ENCODE data around the gene GALNT9.
"Not testable (repeated sequence)": the region's sequence is repeated elsewhere in the genome, so short reads cannot be mapped to it uniquely, and the experiment has no call there.

Gene GALNT9

DNA sequence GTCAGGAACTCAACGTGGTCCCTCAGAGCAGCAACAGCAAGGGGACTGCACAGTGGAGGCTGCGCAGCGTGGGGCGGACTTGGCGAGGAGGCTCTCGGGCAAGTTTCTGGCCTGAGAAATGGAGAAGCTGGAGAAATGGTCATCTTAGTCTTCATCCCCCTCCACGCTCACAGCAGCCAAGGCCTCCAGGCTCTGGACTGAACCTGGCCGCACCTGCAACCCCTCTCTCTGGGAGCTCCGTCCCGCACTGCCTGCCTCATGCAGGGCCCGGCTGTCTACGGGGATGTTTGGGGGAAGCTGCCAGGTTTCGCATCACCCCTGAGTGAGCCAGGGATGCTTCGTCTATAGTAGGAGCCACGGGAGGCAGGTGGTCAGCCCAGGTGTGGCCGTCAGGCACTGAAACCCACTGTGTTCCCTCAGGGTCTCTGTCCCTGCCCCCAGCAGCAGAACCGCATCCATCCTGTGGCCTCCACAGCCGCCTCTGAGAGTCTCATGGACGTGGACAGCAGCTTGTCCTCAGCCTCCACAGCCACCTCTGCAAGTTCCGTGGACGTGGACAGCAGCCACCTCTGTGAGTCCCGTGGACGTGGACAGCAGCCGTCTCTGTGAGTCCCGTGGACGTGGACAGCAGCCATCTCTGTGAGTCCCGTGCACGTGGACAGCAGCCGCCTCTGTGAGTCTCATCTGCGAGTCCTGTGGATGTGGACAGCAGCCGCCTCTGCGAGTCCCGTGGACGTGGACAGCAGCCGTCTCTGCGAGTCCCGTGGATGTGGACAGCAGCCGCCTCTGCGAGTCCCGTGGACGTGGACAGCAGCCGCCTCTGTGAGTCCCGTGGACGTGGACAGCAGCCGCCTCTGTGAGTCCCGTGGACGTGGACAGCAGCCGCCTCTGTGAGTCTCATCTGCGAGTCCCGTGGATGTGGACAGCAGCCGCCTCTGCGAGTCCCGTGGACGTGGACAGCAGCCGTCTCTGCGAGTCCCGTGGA lies 29.1 kb upstream of the GALNT9 start:
- DNase-seq (ENCODE audit: low spot score): not testable (repeated sequence)

DNA sequence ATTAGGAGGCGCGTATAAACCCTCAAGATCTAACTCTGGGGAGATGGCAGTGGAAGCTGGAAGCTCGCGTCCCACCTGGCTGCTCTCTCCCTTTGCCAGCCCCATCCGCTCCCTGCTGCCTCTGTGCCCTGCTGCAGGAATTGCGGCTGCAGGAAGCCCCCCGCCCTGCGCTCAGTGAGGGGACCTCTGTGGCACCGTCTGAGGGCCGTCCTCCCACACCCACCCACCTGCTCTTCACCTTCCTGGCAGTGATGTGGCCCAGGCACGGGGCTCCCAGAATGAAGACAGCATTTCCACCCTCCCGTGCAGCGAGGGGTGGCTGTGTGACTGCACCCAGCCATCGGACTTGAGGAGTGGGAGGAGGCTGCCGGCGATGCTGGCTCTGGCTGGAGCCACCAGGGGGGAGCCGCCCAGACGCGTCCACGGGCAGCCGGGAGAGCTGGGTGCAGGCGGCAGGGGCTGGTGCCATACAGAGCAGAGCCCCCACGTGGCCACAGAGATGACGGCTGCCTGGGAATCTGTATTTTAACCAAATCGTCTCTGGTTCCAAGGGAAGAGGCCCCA lies 28.3 kb upstream of the GALNT9 start:
- no peak for DNase-seq (ENCODE audit: low spot score)

GRCh38 chr12:132356691-132357622 lies 27.6 kb upstream of the GALNT9 start:
- DNase-seq (ENCODE audit: low spot score): no peak

DNA sequence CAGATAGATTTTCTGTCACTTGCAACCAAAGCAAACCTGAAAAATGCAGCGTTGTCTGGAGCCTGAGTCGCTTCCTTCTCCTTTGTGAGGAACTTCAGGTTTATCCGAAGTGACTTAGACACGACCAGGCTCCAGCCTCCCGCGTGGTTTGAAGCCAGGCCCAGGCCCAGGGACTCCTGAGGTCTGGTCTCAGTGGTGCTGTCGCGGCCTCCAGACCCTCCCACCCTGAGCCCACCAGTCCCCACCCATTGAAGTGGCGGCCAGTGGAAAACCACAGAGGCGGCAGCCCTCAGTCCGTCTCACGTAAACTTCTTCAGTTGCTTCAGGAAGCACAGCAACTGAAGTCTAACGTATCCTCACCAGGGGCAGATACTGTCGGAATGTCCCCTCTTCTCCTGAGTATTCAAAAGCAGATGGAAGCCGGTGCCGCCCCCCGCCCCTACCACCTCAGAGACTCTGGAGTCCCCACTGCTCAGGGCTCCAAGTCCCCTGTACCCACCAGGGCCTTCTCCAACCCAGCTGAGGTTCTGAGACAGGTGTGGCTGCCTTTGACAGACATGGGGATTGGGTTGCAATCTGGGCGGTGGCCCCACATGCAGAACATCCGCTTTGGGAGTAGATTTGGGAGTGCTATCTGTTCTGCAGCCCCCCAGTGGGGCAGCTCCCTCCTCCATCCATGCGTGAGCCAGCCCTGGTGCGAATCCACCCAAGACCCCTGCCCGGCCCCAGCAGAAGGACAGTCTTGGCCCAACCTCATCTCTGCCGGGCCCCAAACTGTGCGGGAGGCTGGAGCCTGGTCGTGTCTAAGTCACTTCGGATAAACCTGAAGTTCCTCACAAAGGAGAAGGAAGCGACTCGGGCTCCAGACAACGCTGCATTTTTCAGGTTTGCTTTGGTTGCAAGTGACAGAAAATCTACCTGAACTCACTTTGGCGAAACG lies 26.6 kb upstream of the GALNT9 start:
- no peak for DNase-seq (ENCODE audit: low spot score)

- no peak for DNase-seq (ENCODE audit: low spot score)
These were observed 25.7 kb upstream of the GALNT9 start for GRCh38 chr12:132354982-132355680.

GRCh38 chr12:132354211-132354981 lies 25.0 kb upstream of the GALNT9 start:
- no peak for DNase-seq (ENCODE audit: low spot score)

DNA sequence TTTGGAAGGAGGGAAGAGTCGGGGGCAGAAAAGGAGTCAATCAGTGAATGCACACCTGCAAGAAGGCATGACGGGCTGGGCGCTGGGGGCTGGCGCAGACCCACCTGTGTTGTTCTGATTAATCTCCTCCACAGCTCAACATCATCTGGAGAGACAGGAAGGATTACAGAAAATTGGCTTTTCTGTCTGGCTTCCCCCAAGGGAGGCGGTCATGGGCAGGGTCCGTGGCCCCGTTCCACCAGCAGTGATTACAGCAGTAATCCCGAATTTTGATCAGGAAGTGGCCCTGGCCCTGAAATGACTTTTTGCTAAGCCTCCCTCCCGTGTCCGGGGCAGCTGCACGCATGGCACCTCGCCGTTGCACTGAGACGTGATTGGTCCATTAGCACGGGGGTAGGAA lies 24.4 kb upstream of the GALNT9 start:
- DNase-seq (ENCODE audit: low spot score): no peak

DNA sequence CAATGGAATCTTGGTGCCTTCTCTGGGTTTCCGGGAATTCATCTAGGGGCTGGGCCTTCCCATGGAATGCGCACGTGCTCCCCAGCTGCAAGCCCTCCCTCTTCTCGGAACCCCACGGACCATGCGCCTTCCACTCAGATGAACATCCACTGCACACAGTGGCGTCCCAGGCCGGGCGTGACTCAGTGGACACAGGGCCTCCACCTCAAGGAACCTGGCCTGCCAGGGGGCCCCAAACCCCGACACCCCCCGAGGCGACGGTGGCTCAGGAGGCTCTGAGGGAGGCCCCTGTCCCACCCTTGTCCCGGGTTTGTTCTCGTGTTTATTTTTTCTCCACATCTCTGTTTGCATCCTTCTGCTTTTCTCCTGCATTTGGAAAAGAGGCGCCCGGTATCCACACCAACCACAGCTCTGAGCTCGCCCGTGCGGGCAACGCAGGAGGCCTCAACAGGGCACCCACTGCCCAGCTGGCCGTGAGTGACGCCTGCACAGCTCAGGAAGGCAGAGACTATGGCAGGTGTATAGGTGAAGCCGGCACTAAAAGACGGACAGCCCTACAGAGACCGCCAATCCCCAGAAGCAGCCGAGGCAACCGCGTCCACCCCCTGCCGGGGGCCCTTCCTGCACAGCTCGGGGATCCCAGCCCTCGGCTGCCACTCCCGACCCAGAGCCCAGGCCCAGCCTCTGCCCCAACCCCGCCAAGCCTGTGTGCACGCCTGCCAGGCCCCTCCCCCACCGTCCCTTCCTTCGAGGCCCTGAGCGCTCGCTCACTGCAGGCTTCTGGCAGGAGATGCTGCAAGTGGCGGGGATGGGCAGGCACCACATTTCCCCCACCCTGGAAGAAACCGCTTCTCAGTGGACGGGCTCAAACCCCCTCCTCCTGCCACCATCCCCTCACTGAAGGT lies 23.8 kb upstream of the GALNT9 start:
- DNase-seq (ENCODE audit: low spot score): no peak

- no peak for DNase-seq (ENCODE audit: low spot score)
These were observed 22.5 kb upstream of the GALNT9 start for GRCh38 chr12:132351751-132352495.

DNA sequence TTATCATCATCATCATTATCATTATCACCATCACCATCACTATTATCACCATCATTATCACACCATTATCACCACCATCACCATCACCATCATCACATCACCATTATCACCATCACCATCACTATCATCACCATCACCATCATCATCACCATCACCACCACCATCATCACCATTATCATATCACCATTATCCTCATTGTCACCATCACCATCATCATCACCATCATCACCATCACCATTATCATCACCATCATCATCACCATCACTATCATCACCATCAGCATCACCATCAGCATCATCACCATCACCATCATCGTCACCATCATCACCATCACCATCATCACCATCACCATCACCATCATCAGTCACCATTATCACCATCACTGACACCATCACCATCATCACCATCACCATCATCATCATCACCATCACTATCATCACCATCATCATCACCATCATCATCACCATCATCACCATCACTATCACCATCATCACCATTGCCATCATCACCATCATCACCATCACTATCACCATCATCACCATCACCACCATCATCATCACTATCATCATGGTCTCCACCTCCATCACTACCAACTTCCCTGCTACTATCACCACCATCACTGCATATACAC lies 20.2 kb upstream of the GALNT9 start:
- DNase-seq (ENCODE audit: low spot score): no peak

DNA sequence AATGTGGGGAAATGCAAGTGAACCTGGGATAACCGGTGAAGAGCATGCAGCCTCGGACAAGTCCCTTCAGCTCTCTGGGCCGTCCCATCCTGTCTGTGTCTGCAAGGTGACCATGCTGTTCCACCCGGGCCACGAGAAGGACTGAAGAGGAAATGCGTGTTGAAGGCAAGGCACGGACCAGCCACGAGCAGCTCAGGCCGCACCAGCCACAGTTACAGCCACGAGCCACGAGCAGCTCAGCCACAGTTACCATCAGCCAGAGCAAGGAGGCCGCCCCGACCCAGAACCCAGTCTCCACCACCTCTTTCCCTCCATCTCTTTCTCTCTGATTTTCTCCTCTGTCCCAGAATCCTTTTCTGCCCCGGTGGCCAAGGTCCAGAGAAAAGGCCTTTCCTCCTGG lies 18.8 kb upstream of the GALNT9 start:
- no peak for DNase-seq (ENCODE audit: low spot score)

DNA sequence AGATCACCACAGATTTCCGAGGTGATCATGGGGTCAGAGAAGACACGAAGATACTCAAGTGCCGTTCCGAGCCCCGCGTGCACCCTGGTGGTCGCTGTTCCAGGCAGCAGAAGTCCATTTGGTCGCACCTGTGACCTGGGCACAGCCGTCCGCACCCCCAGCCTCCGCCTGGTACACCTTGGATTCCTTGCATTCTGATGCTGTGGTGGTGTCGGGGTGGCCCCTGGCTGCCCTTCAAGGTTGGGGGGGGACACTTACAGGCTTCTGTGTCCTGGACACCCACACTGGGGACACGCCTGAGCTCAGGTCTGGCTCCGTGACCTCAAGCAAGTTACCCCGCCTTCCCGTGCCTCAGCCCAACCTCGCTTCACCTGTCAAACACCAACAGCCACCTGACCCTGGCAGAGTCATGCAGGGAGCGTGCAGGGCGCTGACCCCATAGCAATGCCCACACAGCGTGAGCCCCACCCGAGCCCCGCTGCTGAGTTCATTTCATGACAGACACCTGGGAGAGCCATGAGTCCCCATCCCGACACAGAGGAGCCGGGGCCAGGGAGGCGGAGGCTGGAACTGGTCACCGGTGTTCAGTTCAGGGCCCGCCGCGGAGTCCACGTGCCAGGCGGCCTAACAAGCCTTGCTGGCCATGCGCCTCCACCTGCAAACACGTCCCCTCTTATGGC lies 17.9 kb upstream of the GALNT9 start:
- no peak for DNase-seq (ENCODE audit: low spot score)

DNA sequence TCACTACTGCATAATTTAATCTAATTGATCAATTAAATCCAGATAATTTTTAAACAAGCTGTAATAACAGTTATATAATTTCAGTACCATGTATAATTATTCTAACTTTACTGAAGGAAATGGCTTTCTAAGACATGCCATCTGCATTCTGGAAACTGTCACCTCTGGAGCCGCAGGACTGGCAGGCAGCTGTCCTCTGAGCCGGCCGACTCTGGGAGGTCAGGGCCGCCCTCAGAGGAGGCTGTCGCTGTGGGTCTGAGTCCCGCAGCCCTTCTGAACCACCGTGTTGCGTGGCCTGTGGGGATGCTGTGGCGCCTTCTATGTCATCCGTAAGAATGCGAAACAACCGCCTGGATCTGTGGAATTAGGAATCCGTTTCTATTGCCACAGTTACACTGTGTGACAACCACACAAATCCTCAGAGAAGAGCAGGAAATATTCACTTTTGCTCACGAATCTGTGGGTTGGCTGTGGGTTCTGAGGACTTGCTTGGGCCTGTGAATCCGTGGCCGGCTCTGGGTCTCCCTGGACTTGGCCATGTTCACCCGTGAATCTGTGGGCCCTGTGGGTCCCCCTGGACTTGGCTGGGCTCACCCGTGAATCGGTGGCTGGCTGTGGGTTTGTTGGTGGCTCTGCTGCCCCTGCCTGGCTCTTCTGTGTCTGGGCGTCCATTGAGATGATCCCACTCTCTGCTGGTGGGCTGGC lies 17.2 kb upstream of the GALNT9 start:
- DNase-seq (ENCODE audit: low spot score): no peak

GRCh38 chr12:132345561-132346200 lies 16.3 kb upstream of the GALNT9 start:
- no peak for DNase-seq (ENCODE audit: low spot score)

- DNase-seq (ENCODE audit: low spot score): no peak
These were observed 15.7 kb upstream of the GALNT9 start for GRCh38 chr12:132345126-132345525.

GRCh38 chr12:132344601-132345000 lies 15.2 kb upstream of the GALNT9 start:
- no peak for DNase-seq (ENCODE audit: low spot score)

Data from hematopoietic multipotent progenitor cell treated with erythropoietin and hydrocortisone succinate and interleukin-3 and kit ligand, for 17 days (in vitro differentiated cells).